ENCODE results near the gene GPANK1. TPM values are rescaled to one million over a fixed set of nuclear protein-coding genes. Genes with fewer than 3 reads are reported as not detected.
A peak's percentile ranks its signal among the peaks of the same experiment; 100 is the strongest.

Gene GPANK1
- total RNA-seq, 2 donors from 2014 or later: 14.7 to 20.0 TPM

DNA sequence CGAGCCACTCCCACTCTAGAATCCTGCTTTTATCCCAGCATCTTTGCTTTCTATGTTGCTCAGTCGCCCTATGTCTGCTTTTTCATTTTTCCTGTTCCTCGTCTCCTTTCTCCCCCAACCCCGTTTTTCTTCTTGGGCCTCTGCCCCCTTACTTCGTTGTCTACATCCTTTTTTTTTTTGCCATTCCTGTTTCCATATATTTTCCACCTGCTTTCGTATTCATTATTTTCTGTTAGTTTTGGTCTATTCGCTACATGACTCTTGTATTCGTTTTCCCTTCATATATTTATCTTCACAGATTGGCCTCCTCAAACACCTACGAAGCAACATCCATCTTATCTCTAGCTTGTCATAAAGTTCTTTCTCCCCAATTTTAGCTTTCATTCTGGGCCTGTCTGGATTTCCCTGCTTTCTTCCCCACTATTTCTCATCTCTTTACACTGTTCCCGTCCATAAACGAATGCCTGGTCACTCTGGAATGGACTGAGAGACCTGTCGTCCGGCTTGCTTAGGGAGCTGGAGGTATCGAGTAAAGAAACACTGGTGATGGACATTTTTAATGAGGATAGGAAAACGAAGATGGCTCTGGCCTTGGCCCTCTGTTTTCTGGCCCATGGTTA is 43.4 kb downstream of the GPANK1 start:
- no peaks in the 10 kb centered on the region for H3K9me3 ChIP-seq
- H3K27ac ChIP-seq: peak overlapping the region; percentile 93 to 99
- H3K27me3 ChIP-seq: no peaks in the 10 kb centered on the region
- peaks cover 32% of the 10 kb centered on the region for H3K36me3 ChIP-seq
- H3K4me3 ChIP-seq: peak overlapping the region; percentile 63 to 81
- TF ChIP-seq, protein P1, sequence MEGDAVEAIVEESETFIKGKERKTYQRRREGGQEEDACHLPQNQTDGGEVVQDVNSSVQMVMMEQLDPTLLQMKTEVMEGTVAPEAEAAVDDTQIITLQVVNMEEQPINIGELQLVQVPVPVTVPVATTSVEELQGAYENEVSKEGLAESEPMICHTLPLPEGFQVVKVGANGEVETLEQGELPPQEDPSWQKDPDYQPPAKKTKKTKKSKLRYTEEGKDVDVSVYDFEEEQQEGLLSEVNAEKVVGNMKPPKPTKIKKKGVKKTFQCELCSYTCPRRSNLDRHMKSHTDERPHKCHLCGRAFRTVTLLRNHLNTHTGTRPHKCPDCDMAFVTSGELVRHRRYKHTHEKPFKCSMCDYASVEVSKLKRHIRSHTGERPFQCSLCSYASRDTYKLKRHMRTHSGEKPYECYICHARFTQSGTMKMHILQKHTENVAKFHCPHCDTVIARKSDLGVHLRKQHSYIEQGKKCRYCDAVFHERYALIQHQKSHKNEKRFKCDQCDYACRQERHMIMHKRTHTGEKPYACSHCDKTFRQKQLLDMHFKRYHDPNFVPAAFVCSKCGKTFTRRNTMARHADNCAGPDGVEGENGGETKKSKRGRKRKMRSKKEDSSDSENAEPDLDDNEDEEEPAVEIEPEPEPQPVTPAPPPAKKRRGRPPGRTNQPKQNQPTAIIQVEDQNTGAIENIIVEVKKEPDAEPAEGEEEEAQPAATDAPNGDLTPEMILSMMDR (IDR thresholded peaks at IDR 0.05): no peak
- no peak for DNase-seq (ENCODE audit: low spot score)
- peaks cover 0 to 18% of the 10 kb centered on the region in 2 donors for H3K4me1 ChIP-seq

DNA sequence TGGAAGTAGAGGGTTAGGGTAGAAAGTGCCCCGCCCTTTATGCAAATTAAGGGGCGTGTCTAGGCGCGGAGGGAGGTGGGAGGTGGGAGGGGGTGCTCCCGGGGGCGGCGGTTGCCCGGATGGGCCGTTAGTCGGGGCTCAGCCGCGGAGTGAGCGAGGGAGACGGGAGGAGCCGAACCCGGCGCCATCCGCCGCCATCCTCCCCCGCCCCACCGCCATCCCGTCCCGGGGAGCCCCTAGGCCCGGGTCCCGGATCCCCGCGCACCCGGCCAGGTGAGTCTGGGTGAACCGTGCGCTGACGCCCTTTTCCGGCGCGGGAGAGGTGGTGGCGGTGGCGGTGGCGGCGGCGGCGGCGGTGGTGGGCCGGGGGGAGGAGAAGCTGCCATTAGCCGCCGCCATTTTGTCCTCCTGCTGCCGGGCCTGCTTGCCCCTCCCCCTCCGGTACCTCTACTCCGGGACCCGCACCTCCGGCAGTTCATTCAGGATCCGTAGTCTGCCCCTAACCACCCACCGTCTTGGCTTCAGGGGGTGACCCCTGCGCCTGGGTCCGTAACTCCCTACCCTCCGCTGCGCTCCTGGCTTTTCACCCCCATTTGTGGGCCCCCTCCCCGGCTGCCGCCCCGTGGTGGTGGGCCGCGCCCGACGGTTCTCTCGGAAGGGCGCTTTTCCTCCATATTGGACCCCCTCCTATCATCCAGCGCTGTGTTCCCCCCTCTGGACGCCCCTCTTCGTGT is 44.0 kb downstream of the GPANK1 start, which contains the start of gene PRRC2A:
Gene PRRC2A, plus strand, starts transcription at position 130 of the 734 bp plus-strand sequence. CDS start 2,075 bp downstream, outside the sequence.
- DNase-seq (ENCODE audit: low spot score): no peak
- peaks cover 0 to 18% of the 10 kb centered on the region in 2 donors for H3K4me1 ChIP-seq
- no peaks in the 10 kb centered on the region for H3K27me3 ChIP-seq
- peak within 1 kb of the TSS; percentile 63 to 81 for H3K4me3 ChIP-seq
- no peaks in the 10 kb centered on the region for H3K9me3 ChIP-seq
- H3K36me3 ChIP-seq: peaks cover 26% of the 10 kb centered on the region
- H3K27ac ChIP-seq: peak within 1 kb of the TSS; percentile 93 to 99
- TF ChIP-seq, protein P1 (IDR thresholded peaks at IDR 0.05): no peak

- TF ChIP-seq, protein P1 (IDR thresholded peaks at IDR 0.05): no peak
- Histone ChIP-seq H3K4me3 (peak overlapping the region; percentile 63 to 81), H3K27me3 (no peaks in the 10 kb centered on the region), H3K36me3 (peaks cover 18% of the 10 kb centered on the region), H3K9me3 (no peaks in the 10 kb centered on the region), H3K27ac (peak overlapping the region; percentile 93 to 99), H3K4me1 (peaks cover 0 to 18% of the 10 kb centered on the region in 2 donors)
- DNase-seq (ENCODE audit: low spot score): peak; percentile 98
Measured at GRCh38 chr6:31619805-31620585, 44.8 kb downstream of the GPANK1 start.

- no peaks in the 10 kb centered on the region for H3K27me3 ChIP-seq
- H3K9me3 ChIP-seq: no peaks in the 10 kb centered on the region
- no peak for DNase-seq (ENCODE audit: low spot score)
- no peaks in the 10 kb centered on the region for H3K36me3 ChIP-seq
- H3K4me1 ChIP-seq: peaks cover 0 to 8% of the 10 kb centered on the region in 2 donors
- no peak overlapping the region for H3K27ac ChIP-seq
- no peak overlapping the region for H3K4me3 ChIP-seq
- TF ChIP-seq, protein P1 (IDR thresholded peaks at IDR 0.05): no peak
Measured at GRCh38 chr6:31617010-31617409, 47.8 kb downstream of the GPANK1 start.

GRCh38 chr6:31615748-31616147 is 49.0 kb downstream of the GPANK1 start:
- Histone ChIP-seq H3K4me3 (peak overlapping the region in 1 of 2 donors; percentile 22), H3K27me3 (no peaks in the 10 kb centered on the region), H3K9me3 (no peaks in the 10 kb centered on the region), H3K27ac (peak overlapping the region in 1 of 2 donors; percentile 40), H3K4me1 (no peaks in the 10 kb centered on the region), H3K36me3 (no peaks in the 10 kb centered on the region)
- TF ChIP-seq, protein P1 (IDR thresholded peaks at IDR 0.05): no peak
- no peak for DNase-seq (ENCODE audit: low spot score)

Data from right atrium auricular region (tissue), 2 donors.